NCI-H2196 treated with DMSO at 0.1 percent for 48 hours (cell line): ENCODE measurements around the gene CARD9.
"Not testable (repeated sequence)": the region's sequence is repeated elsewhere in the genome, so short reads cannot be mapped to it uniquely, and the experiment has no call there.

Experiments used
- DNase-seq: peaks from one replicate; lab custom pipeline; 2025; ENCODE audit not compliant: unreplicated experiment; lab: John Stamatoyannopoulos, UW

The CARD9 gene

GRCh38 chr9:136373300-136374182 is at the start of gene CARD9:
Gene CARD9 (minus strand): TSS chr9:136373669. CDS start chr9:136372078, 1,591 bp downstream.
- no peak for DNase-seq

- no peak for DNase-seq
Measured at GRCh38 chr9:136422876-136423275, 49.4 kb upstream of the CARD9 start.

GRCh38 chr9:136421791-136422190 is 48.3 kb upstream of the CARD9 start:
- DNase-seq: no peak

GRCh38 chr9:136419092-136419420 is 45.6 kb upstream of the CARD9 start:
- DNase-seq: no peak

GRCh38 chr9:136418182-136419091 is 45.0 kb upstream of the CARD9 start:
- no peak for DNase-seq

GRCh38 chr9:136416914-136417313 is 43.4 kb upstream of the CARD9 start:
- DNase-seq: no peak

- no peak for DNase-seq
Measured at GRCh38 chr9:136416427-136416826, 43.0 kb upstream of the CARD9 start.

- DNase-seq: no peak
Measured at GRCh38 chr9:136412962-136413361, 39.5 kb upstream of the CARD9 start.

GRCh38 chr9:136411378-136411777 is 37.9 kb upstream of the CARD9 start:
- no peak for DNase-seq

GRCh38 chr9:136410500-136411287 is 37.2 kb upstream of the CARD9 start, which contains the start of the genes ENTR1 and PMPCA:
Gene ENTR1 (minus strand): TSS chr9:136410614. CDS start chr9:136410397, 217 bp downstream.
Gene PMPCA (plus strand): TSS chr9:136410658. CDS start chr9:136410669, 11 bp downstream.
- peak; percentile 72 for DNase-seq

GRCh38 chr9:136409557-136410455 is 36.3 kb upstream of the CARD9 start:
- no peak for DNase-seq

GRCh38 chr9:136407911-136408310 is 34.4 kb upstream of the CARD9 start:
- DNase-seq: no peak

GRCh38 chr9:136407061-136407460 is 33.6 kb upstream of the CARD9 start:
- DNase-seq: not testable (repeated sequence)

GRCh38 chr9:136405904-136406303 is 32.4 kb upstream of the CARD9 start:
- not testable (repeated sequence) for DNase-seq

- DNase-seq: no peak
Measured at GRCh38 chr9:136405481-136405880, 32.0 kb upstream of the CARD9 start.

- no peak for DNase-seq
Measured at GRCh38 chr9:136404801-136405136, 31.3 kb upstream of the CARD9 start.

- no peak for DNase-seq
Measured at GRCh38 chr9:136403915-136404800, 30.7 kb upstream of the CARD9 start.

- DNase-seq: no peak
Measured at GRCh38 chr9:136403538-136403914, 30.1 kb upstream of the CARD9 start.

- DNase-seq: no peak
Measured at GRCh38 chr9:136402067-136402466, 28.6 kb upstream of the CARD9 start.
